Measurements from ENCODE around the gene TALDO1.

- no peak for TF ChIP-seq EZH2 (IDR thresholded peaks at IDR 0.05; ENCODE audit: borderline replicate concordance)
- no peak for TF ChIP-seq CTCF (IDR thresholded peaks at IDR 0.05; ENCODE audit: poor library complexity)
- no peak for TF ChIP-seq EZH2phosphoT487 (IDR thresholded peaks at IDR 0.05; ENCODE audit: low read depth, severe bottlenecking, unreplicated experiment)
These were observed 719 bp downstream of the TALDO1 start for GRCh38 chr11:748007-748359.
